ENCODE data around the gene KRT84. TPM values are rescaled to one million over a fixed set of nuclear protein-coding genes. Genes with fewer than 3 reads are reported as not detected.

KRT84 gene
- total RNA-seq, 2 donors from 2014 or later = not detected

- Histone ChIP-seq H3K27me3 (replicated peaks; ENCODE audit: insufficient read depth) (no peaks in the 10 kb centered on the region), H3K9me3 (no peaks in the 10 kb centered on the region), H3K4me1 (replicated peaks) (peaks cover 4% of the 10 kb centered on the region), H3K27ac (no peak overlapping the region), H3K4me3 (no peak overlapping the region), H3K36me3 (no peaks in the 10 kb centered on the region)
- intact Hi-C loops (cut with DNase I) = no loop called here
- no peak for TF ChIP-seq CTCF (IDR thresholded peaks at IDR 0.05)
- no peak for TF ChIP-seq POLR2A (IDR thresholded peaks at IDR 0.05)
- TF ChIP-seq POLR2AphosphoS5 (IDR thresholded peaks at IDR 0.05) = no peak
- no peak for DNase-seq (ENCODE audit: low spot score)
- WGBS = 90% methylated on average over 56 of the region's 56 CpGs
These were observed 29.3 kb downstream of the KRT84 start for GRCh38 chr12:52356031-52356761.

GRCh38 chr12:52355176-52355575, 30.3 kb downstream of the KRT84 start:
- Histone ChIP-seq H3K4me3 (no peak overlapping the region), H3K27me3 (replicated peaks; ENCODE audit: insufficient read depth) (no peaks in the 10 kb centered on the region), H3K9me3 (no peaks in the 10 kb centered on the region), H3K4me1 (replicated peaks) (peaks cover 4% of the 10 kb centered on the region), H3K27ac (no peak overlapping the region), H3K36me3 (no peaks in the 10 kb centered on the region)
- DNase-seq (ENCODE audit: low spot score) = no peak
- intact Hi-C loops (cut with DNase I) = no loop called here
- TF ChIP-seq CTCF (IDR thresholded peaks at IDR 0.05) = no peak
- TF ChIP-seq POLR2AphosphoS5 (IDR thresholded peaks at IDR 0.05) = no peak
- no peak for TF ChIP-seq POLR2A (IDR thresholded peaks at IDR 0.05)
- 94% methylated on average over 8 of the region's 8 CpGs for WGBS

GRCh38 chr12:52354200-52354599, 31.3 kb downstream of the KRT84 start:
- H3K27ac ChIP-seq = no peak overlapping the region
- H3K4me3 ChIP-seq = no peak overlapping the region
- no peak for DNase-seq (ENCODE audit: low spot score)
- no peaks in the 10 kb centered on the region for H3K27me3 ChIP-seq (replicated peaks; ENCODE audit: insufficient read depth)
- no peaks in the 10 kb centered on the region for H3K36me3 ChIP-seq
- no peaks in the 10 kb centered on the region for H3K9me3 ChIP-seq
- intact Hi-C loops (cut with DNase I) = no loop called here
- WGBS = 39% methylated on average over 5 of the region's 5 CpGs
- TF ChIP-seq POLR2AphosphoS5 (IDR thresholded peaks at IDR 0.05) (no peak), POLR2A (IDR thresholded peaks at IDR 0.05) (no peak), CTCF (IDR thresholded peaks at IDR 0.05) (no peak)
- peaks cover 4% of the 10 kb centered on the region for H3K4me1 ChIP-seq (replicated peaks)

GRCh38 chr12:52353766-52354165, 31.7 kb downstream of the KRT84 start:
- Histone ChIP-seq H3K27ac (no peak overlapping the region), H3K27me3 (replicated peaks; ENCODE audit: insufficient read depth) (no peaks in the 10 kb centered on the region), H3K4me1 (replicated peaks) (peaks cover 4% of the 10 kb centered on the region), H3K4me3 (no peak overlapping the region), H3K9me3 (no peaks in the 10 kb centered on the region), H3K36me3 (no peaks in the 10 kb centered on the region)
- intact Hi-C loops (cut with DNase I) = no loop called here
- 68% methylated on average over 3 of the region's 3 CpGs for WGBS
- DNase-seq (ENCODE audit: low spot score) = no peak
- TF ChIP-seq POLR2A (IDR thresholded peaks at IDR 0.05) = no peak
- no peak for TF ChIP-seq POLR2AphosphoS5 (IDR thresholded peaks at IDR 0.05)
- no peak for TF ChIP-seq CTCF (IDR thresholded peaks at IDR 0.05)

GRCh38 chr12:52352951-52353350, 32.5 kb downstream of the KRT84 start:
- intact Hi-C loops (cut with DNase I) = no loop called here
- Histone ChIP-seq H3K27me3 (replicated peaks; ENCODE audit: insufficient read depth) (no peaks in the 10 kb centered on the region), H3K9me3 (no peaks in the 10 kb centered on the region), H3K27ac (no peak overlapping the region), H3K4me3 (no peak overlapping the region), H3K4me1 (replicated peaks) (peaks cover 4% of the 10 kb centered on the region), H3K36me3 (no peaks in the 10 kb centered on the region)
- 97% methylated on average over 2 of the region's 2 CpGs for WGBS
- TF ChIP-seq POLR2A (IDR thresholded peaks at IDR 0.05) (no peak), POLR2AphosphoS5 (IDR thresholded peaks at IDR 0.05) (no peak), CTCF (IDR thresholded peaks at IDR 0.05) (no peak)
- DNase-seq (ENCODE audit: low spot score) = no peak
